Measurements from ENCODE around the gene LAMB4.

Gene LAMB4

GRCh38 chr7:108012499-108013430 is 117.4 kb downstream of the LAMB4 start:
- DNase-seq (ENCODE audit: low read depth), result no peak

GRCh38 chr7:108010377-108010776 is 119.8 kb downstream of the LAMB4 start:
- no peak for DNase-seq (ENCODE audit: low read depth)

- no peak for DNase-seq (ENCODE audit: low read depth)
These were observed 120.3 kb downstream of the LAMB4 start for GRCh38 chr7:108009873-108010272.

- DNase-seq (ENCODE audit: low read depth), result no peak
These were observed 121.3 kb downstream of the LAMB4 start for GRCh38 chr7:108008827-108009226.

- no peak for DNase-seq (ENCODE audit: low read depth)
These were observed 121.9 kb downstream of the LAMB4 start for GRCh38 chr7:108008240-108008639.

DNA sequence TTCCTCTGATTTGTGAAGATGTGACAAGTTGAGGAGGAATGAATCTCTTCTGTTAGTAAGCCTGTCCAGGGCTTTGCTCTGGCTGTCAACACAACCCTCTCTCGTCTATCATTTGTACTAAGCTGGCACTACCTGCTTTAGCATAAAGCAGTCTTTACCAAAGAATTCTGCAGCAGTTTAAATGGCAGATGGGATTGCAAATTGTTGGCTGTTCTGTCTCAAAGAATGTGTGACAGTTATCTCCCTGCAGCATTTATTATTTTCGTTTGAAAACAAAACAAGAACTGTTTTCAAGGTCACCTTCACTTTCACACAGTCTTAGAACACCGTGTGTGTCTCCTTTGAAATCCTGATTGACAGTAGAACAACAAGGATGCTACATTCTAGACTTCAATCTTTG is 122.4 kb downstream of the LAMB4 start:
- no peak for DNase-seq (ENCODE audit: low read depth)

- no peak for DNase-seq (ENCODE audit: low read depth)
These were observed 122.9 kb downstream of the LAMB4 start for GRCh38 chr7:108007261-108007660.

- DNase-seq (ENCODE audit: low read depth), result no peak
These were observed 125.7 kb downstream of the LAMB4 start for GRCh38 chr7:108004220-108005142.

- no peak for DNase-seq (ENCODE audit: low read depth)
These were observed 126.6 kb downstream of the LAMB4 start for GRCh38 chr7:108003599-108003935.

GRCh38 chr7:108002726-108003598 is 127.2 kb downstream of the LAMB4 start, which contains the start of gene LAMB1:
Gene LAMB1, minus strand, starts transcription at chr7:108003161. Its CDS starts 276 bp downstream, at chr7:108002885.
- no peak for DNase-seq (ENCODE audit: low read depth)

GRCh38 chr7:108001764-108002725 is 128.1 kb downstream of the LAMB4 start:
- DNase-seq (ENCODE audit: low read depth), result no peak

- no peak for DNase-seq (ENCODE audit: low read depth)
These were observed 129.0 kb downstream of the LAMB4 start for GRCh38 chr7:108000875-108001763.

GRCh38 chr7:107999779-108000560 is 130.2 kb downstream of the LAMB4 start:
- DNase-seq (ENCODE audit: low read depth), result no peak

- no peak for DNase-seq (ENCODE audit: low read depth)
These were observed 131.3 kb downstream of the LAMB4 start for GRCh38 chr7:107998660-107999480.

DNA sequence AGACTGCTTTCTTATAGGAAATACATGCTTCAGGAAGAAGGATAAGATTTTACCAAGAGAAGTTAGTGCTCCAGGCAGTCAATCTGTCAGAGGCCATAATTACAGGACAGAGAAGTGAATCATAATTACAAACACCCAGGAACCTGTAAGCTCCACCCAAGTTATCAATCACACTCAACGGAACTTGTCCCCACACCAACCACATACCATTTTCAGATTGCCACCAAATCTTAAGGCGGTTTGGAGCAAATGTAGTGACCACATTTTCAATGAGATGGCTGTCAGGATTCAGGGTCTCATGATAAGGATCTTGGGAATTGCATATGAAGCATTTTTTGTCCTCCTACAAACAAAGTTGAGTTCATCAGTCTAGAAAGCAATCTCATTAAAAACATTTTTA is 132.0 kb downstream of the LAMB4 start:
- no peak for DNase-seq (ENCODE audit: low read depth)

DNA sequence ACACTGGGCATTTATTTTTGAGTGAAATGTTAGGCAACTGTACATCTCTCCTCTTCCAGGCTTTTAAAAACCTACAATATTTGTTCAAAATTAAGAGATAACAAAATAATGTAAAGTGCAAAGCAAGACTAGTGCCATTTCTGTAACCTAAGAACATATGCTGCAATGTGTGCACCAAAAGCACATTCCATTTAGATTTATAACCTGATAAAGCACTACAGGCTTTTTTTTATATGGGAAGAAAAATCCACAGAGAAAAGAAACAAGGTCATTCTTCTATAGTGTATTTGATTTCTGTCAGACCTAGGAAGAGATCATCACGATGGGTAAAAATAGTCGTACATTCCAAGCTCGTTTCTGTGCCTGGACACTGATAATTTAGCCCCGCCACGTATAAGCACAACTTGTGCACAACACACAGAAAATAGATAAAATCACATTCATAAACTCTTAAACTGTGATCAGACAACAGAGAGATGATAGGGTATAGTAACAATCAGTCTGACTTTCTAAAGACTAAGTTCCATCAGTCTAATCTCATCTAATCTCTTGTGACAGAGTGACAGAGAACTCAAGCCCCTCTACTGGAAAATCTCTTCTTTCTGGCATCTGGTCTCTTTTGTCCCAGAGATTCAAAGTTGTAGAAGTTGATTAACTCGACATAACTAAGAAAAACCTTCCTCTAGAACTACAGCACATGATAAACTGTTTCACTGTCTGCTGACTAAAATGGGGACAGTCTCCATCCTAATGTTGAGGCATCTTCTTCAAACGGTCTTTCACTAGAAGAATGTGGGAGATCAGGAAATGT is 133.9 kb downstream of the LAMB4 start:
- DNase-seq (ENCODE audit: low read depth), result no peak

Data from GM04503 (cell line).